Left colon (tissue), 2 donors: ENCODE measurements around the gene AP3D1. TPM values are rescaled to one million over a fixed set of nuclear protein-coding genes. Genes with fewer than 3 reads are reported as not detected.

Experiments used
- ATAC-seq: fragments of 200-7000 bp; cut with Tn5 transposase; one replicate; pipeline ENCODE4 v1.9.1; 2020; ENCODE audit warnings: mild to moderate bottlenecking, moderate library complexity
- DNase-seq, 2 donors: peaks; one replicate each; pipeline ENCODE4 v3.0.0-alpha.2; 2020
- intact Hi-C, 2 donors: fragments of 100-400 bp; cut with DNase I in 1 of 2; cut with micrococcal nuclease in 1 of 2; formaldehyde crosslinking; loops; one replicate each; pipeline versions ENCODE4 v1.11.2 to v1.14.0; 2022; cut with DNase I, micrococcal nuclease
- total RNA-seq, 2 donors: library from RNA; stranded (reverse); fragmentation: NEBNext Ultra II Directional; extraction: Animal tissue kit (Norgen Biotek cat#: 25700); gene quantifications; one replicate each; pipeline ENCODE4 v1.2.1, GENCODE V29; 2021
- donor health status: DM: no; HTN: no; CAD: no.
- donor health status: DM: yes; HTN: yes; CAD: no.

AP3D1 gene
- total RNA-seq, 2 donors from 2014 or later, result 99.4 to 123 TPM

GRCh38 chr19:2119921-2120785, 31.2 kb downstream of the AP3D1 start:
- DNase-seq (no peak), ATAC-seq (no peak)
- intact Hi-C loops, result no loop called here

GRCh38 chr19:2118438-2118837, 32.9 kb downstream of the AP3D1 start:
- no peak for DNase-seq
- ATAC-seq, result no peak
- intact Hi-C loops, result no loop called here

DNA sequence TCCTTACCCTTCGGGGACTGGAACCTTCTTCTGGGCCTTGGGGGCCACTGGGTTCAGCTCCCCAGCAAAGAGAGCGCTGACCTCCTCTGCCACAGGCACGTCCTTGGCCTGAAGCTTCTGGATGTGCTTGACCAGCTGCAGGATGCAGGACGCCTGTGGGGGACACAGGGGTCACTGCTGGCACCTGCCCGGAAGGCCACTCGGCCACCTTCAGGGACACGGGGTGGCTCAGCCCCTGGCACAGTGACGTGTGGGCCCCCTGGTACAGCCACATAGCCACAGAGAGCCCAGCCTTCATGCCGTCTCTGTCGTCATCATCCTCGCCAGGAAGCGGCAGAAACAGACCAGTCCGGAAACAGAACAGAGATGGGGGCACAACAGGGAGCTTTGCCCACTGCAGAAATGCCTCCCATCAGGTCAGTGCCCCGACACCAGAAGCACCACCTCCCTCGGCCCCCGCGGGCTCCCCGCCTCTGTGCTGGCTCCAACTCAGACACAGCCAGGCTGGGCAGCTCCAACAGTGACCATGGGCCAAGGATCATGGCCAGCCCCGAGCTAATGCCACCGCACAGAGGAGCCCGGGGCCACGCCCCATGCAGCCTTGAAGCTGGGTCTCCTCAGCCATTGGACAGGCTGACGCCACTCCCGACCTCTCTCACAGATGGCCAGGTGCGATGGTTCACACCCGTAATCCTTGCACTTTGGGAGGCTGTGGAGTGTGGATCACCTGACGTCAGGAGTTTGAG, 34.0 kb downstream of the AP3D1 start:
- no peak for ATAC-seq

GRCh38 chr19:2116507-2116906, 34.9 kb downstream of the AP3D1 start:
- DNase-seq, result no peak
- ATAC-seq, result no peak
- intact Hi-C loops, result no loop called here

More for the DNA sequence above, 34.0 kb downstream of the AP3D1 start:
- DNase-seq, result no peak
- intact Hi-C loops, result no loop called here

- intact Hi-C loops, result no loop called here
- DNase-seq (no peak), ATAC-seq (no peak)
Observed at GRCh38 chr19:2115911-2116426, 35.4 kb downstream of the AP3D1 start.

GRCh38 chr19:2115324-2115723, 36.0 kb downstream of the AP3D1 start:
- DNase-seq (no peak), ATAC-seq (no peak)
- intact Hi-C loops, result no loop called here

- no peak for DNase-seq
- intact Hi-C loops, result no loop called here
- ATAC-seq, result no peak
Observed at GRCh38 chr19:2114821-2115220, 36.5 kb downstream of the AP3D1 start.

- ATAC-seq, result no peak
- intact Hi-C loops, result no loop called here
- DNase-seq, result no peak
Observed at GRCh38 chr19:2114218-2114617, 37.1 kb downstream of the AP3D1 start.

DNA sequence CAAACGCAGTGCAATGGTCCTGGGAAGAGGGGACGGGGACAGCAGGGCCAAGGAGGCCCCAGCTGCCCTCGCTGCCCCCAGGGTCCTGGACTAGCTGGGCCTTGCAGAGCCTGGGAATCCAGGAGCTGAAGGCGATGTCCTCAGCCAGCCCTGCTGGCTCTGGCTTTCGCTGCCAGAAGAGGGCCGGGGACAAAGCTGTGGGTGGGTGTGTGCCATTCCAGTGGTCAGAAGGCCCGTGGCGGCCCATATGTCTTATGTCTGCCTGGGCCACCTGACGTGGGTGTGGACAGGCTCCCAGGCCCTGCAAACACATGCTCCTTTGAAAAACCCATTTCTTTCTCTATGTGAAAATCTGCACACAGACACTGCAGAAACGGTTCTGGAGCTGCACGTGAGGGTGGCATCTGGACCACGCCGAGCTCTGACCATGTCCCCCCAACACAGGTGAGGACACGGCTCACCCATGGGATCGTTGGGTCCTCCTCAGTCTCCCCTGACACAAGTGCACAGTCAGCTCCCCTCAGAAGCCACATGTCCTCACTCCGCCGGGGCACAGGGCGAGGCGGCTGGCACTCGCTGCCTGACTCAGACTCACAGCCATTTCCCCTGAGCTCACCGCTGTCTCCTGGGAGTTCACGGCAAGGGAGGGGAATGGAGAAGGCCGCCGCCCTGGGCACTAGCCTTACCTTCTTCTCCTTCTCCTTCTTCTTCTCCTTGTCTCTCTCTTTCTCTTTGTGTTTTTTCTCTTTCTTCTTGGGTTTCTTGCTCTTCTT, 37.7 kb downstream of the AP3D1 start:
- DNase-seq (no peak), ATAC-seq (no peak)
- intact Hi-C loops, result no loop called here

GRCh38 chr19:2112516-2113320, 38.6 kb downstream of the AP3D1 start:
- ATAC-seq (no peak), DNase-seq (no peak)
- intact Hi-C loops, result no loop called here

GRCh38 chr19:2111886-2112285, 39.5 kb downstream of the AP3D1 start:
- ATAC-seq, result no peak
- intact Hi-C loops, result no loop called here
- no peak for DNase-seq

GRCh38 chr19:2111425-2111824, 39.9 kb downstream of the AP3D1 start:
- ATAC-seq, result no peak
- intact Hi-C loops, result no loop called here
- DNase-seq, result no peak

DNA sequence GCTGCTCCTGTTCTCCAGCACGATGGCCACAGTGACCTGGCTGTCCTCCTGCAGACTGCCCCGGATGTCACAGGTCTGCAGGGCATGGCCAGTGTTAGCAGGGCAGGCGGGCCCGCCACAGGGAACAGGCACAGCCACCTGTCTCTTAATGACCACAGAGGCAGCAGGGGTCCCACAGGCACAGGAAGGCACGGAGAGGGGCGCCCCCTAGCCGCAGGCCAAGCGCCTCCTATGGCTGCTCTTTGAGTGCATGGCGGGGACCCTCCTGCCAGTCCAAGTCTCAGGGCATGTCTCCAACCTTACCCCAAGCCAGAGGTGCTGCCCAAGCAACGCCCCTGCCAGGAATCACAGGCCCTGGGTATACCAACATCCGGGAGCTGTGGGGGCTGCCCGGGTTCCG, 40.5 kb downstream of the AP3D1 start:
- intact Hi-C loops, result no loop called here
- DNase-seq, result no peak
- ATAC-seq, result no peak

- intact Hi-C loops, result no loop called here
- DNase-seq (no peak), ATAC-seq (no peak)
Observed at GRCh38 chr19:2109046-2109864, 42.1 kb downstream of the AP3D1 start.

DNA sequence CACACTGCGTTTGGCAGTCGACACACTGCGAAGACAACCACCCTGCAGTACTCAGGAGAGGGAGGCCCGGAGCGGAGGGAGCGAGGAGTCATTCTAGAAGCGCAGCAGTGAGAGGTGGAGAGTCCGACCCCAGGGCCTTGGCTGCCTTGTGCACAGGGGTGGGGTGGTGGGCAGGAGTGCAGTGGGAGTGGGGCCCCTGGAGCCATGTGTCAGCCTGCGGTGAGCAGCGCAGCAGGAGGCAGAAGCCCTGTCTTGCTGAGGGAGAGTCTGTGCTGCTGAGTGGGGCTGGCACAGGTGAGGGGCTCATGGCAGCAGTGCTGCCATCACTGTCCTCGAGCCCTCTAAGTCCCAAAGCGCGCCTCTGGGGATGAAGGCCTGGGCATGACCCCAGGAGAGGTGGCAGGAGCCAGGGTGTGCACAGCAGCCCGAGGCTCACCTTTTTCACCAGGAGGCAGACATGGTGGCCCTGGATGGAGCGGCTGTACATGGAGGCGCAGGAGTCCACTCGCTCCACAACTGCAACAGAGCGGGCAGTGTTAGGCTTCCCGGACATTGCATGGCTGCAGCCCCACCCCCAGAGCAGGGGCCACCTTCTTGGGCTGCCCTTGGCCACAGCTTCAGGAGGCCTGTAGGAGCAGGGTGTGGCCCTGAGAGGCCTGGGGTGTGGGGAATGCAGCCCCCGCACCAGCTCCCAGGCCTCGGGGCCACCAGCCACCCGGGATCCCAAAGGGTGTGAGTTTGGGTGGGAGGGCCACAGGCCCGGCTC, 42.9 kb downstream of the AP3D1 start:
- no peak for DNase-seq
- intact Hi-C loops, result no loop called here
- ATAC-seq, result no peak

GRCh38 chr19:2103045-2103707, 48.2 kb downstream of the AP3D1 start:
- intact Hi-C loops, result no loop called here
- ATAC-seq, result no peak
- no peak for DNase-seq
